Muscle of leg (tissue), 11 donors: Measurements from ENCODE around the gene CDC20. TPM values are rescaled to one million over a fixed set of nuclear protein-coding genes. Genes with fewer than 3 reads are reported as not detected.
"Not testable (repeated sequence)": the region's sequence is repeated elsewhere in the genome, so short reads cannot be mapped to it uniquely, and the experiment has no call there.

Experiments used
- DNase-seq: peaks from one replicate; pipeline ENCODE4 v3.0.0; 2013
- H3K27ac ChIP-seq: one replicate; pipeline ENCODE4 v1.5.1; 2013; ENCODE audit warnings: mild to moderate bottlenecking, low read length, control low read depth
- H3K27me3 ChIP-seq: one replicate; pipeline ENCODE4 v1.6.1; 2013; ENCODE audit warnings: low read length; ENCODE audit not compliant: control insufficient read depth, insufficient read depth
- H3K36me3 ChIP-seq: one replicate; pipeline ENCODE4 v1.6.1; 2013; ENCODE audit warnings: low read length; ENCODE audit not compliant: control insufficient read depth, insufficient read depth
- H3K4me1 ChIP-seq: one replicate; pipeline ENCODE4 v1.6.1; 2013; ENCODE audit warnings: low read length; ENCODE audit not compliant: control insufficient read depth, insufficient read depth
- H3K4me3 ChIP-seq: one replicate; pipeline ENCODE4 v1.5.1; 2013; ENCODE audit warnings: low read length, control low read depth
- H3K9me3 ChIP-seq: replicated peaks from 2 replicates; pipeline ENCODE4 v1.6.1; 2013; ENCODE audit warnings: low read depth, low read length; ENCODE audit not compliant: control insufficient read depth
- WGBS: methylation state at CpG from one replicate; pipeline ENCODE4 v1.1.5; 2013; ENCODE audit warnings: missing lambda C conversion rate; ENCODE audit not compliant: insufficient coverage; 5-methylcytosine and 5-hydroxymethylcytosine counted together
- polyA plus RNA-seq, 8 donors: library from polyadenylated mRNA; unstranded; fragments of 120-200 nt; gene quantifications; one replicate each; pipeline versions ENCODE4 v1.2.1 to v1.2.3, GENCODE V29; 2013; ENCODE audit warnings: inconsistent platforms in 1 of 8, low replicate concordance in 1 of 8; ENCODE audit not compliant: insufficient read length in 8 of 8, insufficient read depth in 1 of 8
- total RNA-seq: library from RNA; stranded (reverse); fragments of 120-200 nt; gene quantifications from one replicate; pipeline ENCODE4 v1.2.4, GENCODE V29; 2013

CDC20 gene
- total and polyA plus RNA-seq, 9 donors = 12.5 to 28.8 (median 22.0) TPM

- H3K9me3 ChIP-seq = no peaks in the 10 kb centered on the region
- no CpG with 5 or more reads among the region's 1 CpG for WGBS
- no peak overlapping the region for H3K27ac ChIP-seq
- no peak for DNase-seq
- H3K27me3 ChIP-seq = no peaks in the 10 kb centered on the region
- H3K4me3 ChIP-seq = no peak overlapping the region
- H3K4me1 ChIP-seq = no peaks in the 10 kb centered on the region
- peaks cover 11% of the 10 kb centered on the region for H3K36me3 ChIP-seq
Observed at GRCh38 chr1:43396059-43396458, 37.3 kb downstream of the CDC20 start.

GRCh38 chr1:43398227-43398626, 39.4 kb downstream of the CDC20 start:
- peaks cover 23% of the 10 kb centered on the region for H3K36me3 ChIP-seq
- 93% methylated on average over 2 of the region's 3 CpGs for WGBS
- no peaks in the 10 kb centered on the region for H3K27me3 ChIP-seq
- H3K4me1 ChIP-seq = no peaks in the 10 kb centered on the region
- H3K27ac ChIP-seq = no peak overlapping the region
- no peak for DNase-seq
- H3K9me3 ChIP-seq = no peaks in the 10 kb centered on the region
- H3K4me3 ChIP-seq = no peak overlapping the region

- H3K36me3 ChIP-seq = peaks cover 41% of the 10 kb centered on the region
- DNase-seq, H3K9me3 ChIP-seq, H3K27me3 ChIP-seq, H3K27ac ChIP-seq, H3K4me3 ChIP-seq, H3K4me1 ChIP-seq: not testable (repeated sequence)
- 100% methylated on average over 7 of the region's 9 CpGs for whole genome bisulfite sequencing
Observed at GRCh38 chr1:43400441-43400840, 41.7 kb downstream of the CDC20 start.

- Histone ChIP-seq H3K27ac (no peak overlapping the region), H3K36me3 (peaks cover 53% of the 10 kb centered on the region), H3K4me3 (no peak overlapping the region), H3K27me3 (no peaks in the 10 kb centered on the region), H3K9me3 (no peaks in the 10 kb centered on the region), H3K4me1 (no peaks in the 10 kb centered on the region)
- WGBS = 94% methylated on average over 4 of the region's 6 CpGs
- DNase-seq = no peak
Observed at GRCh38 chr1:43402089-43402865, 43.5 kb downstream of the CDC20 start.

GRCh38 chr1:43404353-43404752, 45.6 kb downstream of the CDC20 start:
- WGBS = 94% methylated on average over 5 of the region's 6 CpGs
- H3K27me3 ChIP-seq = no peaks in the 10 kb centered on the region
- no peaks in the 10 kb centered on the region for H3K4me1 ChIP-seq
- no peaks in the 10 kb centered on the region for H3K9me3 ChIP-seq
- peaks cover 64% of the 10 kb centered on the region for H3K36me3 ChIP-seq
- no peak for DNase-seq
- H3K4me3 ChIP-seq = no peak overlapping the region
- H3K27ac ChIP-seq = no peak overlapping the region

GRCh38 chr1:43405219-43405875, 46.6 kb downstream of the CDC20 start:
- peaks cover 64% of the 10 kb centered on the region for H3K36me3 ChIP-seq
- H3K4me1 ChIP-seq = no peaks in the 10 kb centered on the region
- H3K27ac ChIP-seq = no peak overlapping the region
- 94% methylated on average over 4 of the region's 6 CpGs for WGBS
- H3K9me3 ChIP-seq = no peaks in the 10 kb centered on the region
- no peak overlapping the region for H3K4me3 ChIP-seq
- no peak for DNase-seq
- no peaks in the 10 kb centered on the region for H3K27me3 ChIP-seq

- Histone ChIP-seq H3K9me3 (no peaks in the 10 kb centered on the region), H3K27me3 (no peaks in the 10 kb centered on the region), H3K4me3 (no peak overlapping the region), H3K27ac (no peak overlapping the region), H3K36me3 (peaks cover 64% of the 10 kb centered on the region), H3K4me1 (no peaks in the 10 kb centered on the region)
- DNase-seq = no peak
- 100% methylated on average over 2 of the region's 2 CpGs for WGBS
Observed at GRCh38 chr1:43405876-43406234, 47.1 kb downstream of the CDC20 start.

GRCh38 chr1:43410571-43410970, 51.8 kb downstream of the CDC20 start:
- WGBS = no CpG with 5 or more reads among the region's 3 CpGs
- H3K27me3 ChIP-seq = no peaks in the 10 kb centered on the region
- DNase-seq = no peak
- H3K36me3 ChIP-seq = peaks cover 48% of the 10 kb centered on the region
- H3K9me3 ChIP-seq = no peaks in the 10 kb centered on the region
- H3K27ac ChIP-seq = no peak overlapping the region
- no peak overlapping the region for H3K4me3 ChIP-seq
- H3K4me1 ChIP-seq = no peaks in the 10 kb centered on the region

Other genes with a start within 250 kb of the CDC20 start
- gene EBNA1BP2, start 186.7 kb upstream of the CDC20 start, total RNA-seq = 43.6 TPM
- 10 to 100 TPM; 35.8 to 43.4 (median 39.2) TPM for gene EBNA1BP2, start 186.7 kb upstream of the CDC20 start, polyA plus RNA-seq
- 0.04 TPM for gene CFAP57, start 186.7 kb upstream of the CDC20 start, total RNA-seq
- under 1 TPM; 0.14 to 0.36 (median 0.27) TPM for gene CFAP57, start 186.7 kb upstream of the CDC20 start, polyA plus RNA-seq
- not detected for gene TMEM125, start 89.0 kb upstream of the CDC20 start, total RNA-seq
- gene TMEM125, start 89.0 kb upstream of the CDC20 start, polyA plus RNA-seq = 1 to 10 TPM in 1 of 8 donors, under 1 TPM in 3, not detected in 4; 0.09 to 2.4 (median 0.34) TPM
- gene C1orf210, start 73.4 kb upstream of the CDC20 start, total RNA-seq = not detected
- gene C1orf210, start 73.4 kb upstream of the CDC20 start, polyA plus RNA-seq = 1 to 10 TPM in 1 of 8 donors, under 1 TPM in 2, not detected in 5; 0.13 to 2.9 (median 0.80) TPM
- gene TIE1, start 58.0 kb upstream of the CDC20 start, total RNA-seq = 32.7 TPM
- 10 to 100 TPM; 38.5 to 58.0 (median 45.0) TPM for gene TIE1, start 58.0 kb upstream of the CDC20 start, polyA plus RNA-seq
- gene MPL, start 21.2 kb upstream of the CDC20 start, total RNA-seq = 0.09 TPM
- gene MPL, start 21.2 kb upstream of the CDC20 start, polyA plus RNA-seq = under 1 TPM in 5 of 8 donors, not detected in 3; 0.10 to 0.18 (median 0.16) TPM
- gene ELOVL1, start 9.0 kb downstream of the CDC20 start, total RNA-seq = 25.4 TPM
- 10 to 100 TPM; 37.1 to 51.1 (median 39.6) TPM for gene ELOVL1, start 9.0 kb downstream of the CDC20 start, polyA plus RNA-seq
- gene MED8, start 30.8 kb downstream of the CDC20 start, total RNA-seq = 33.9 TPM
- 10 to 100 TPM; 24.7 to 35.0 (median 27.9) TPM for gene MED8, start 30.8 kb downstream of the CDC20 start, polyA plus RNA-seq
- gene SZT2, start 30.9 kb downstream of the CDC20 start, total RNA-seq = 18.8 TPM
- gene SZT2, start 30.9 kb downstream of the CDC20 start, polyA plus RNA-seq = 10 to 100 TPM; 10.5 to 20.1 (median 14.8) TPM
- gene HYI, start 95.0 kb downstream of the CDC20 start, total RNA-seq = 22.2 TPM
- 10 to 100 TPM; 17.8 to 29.2 (median 22.3) TPM for gene HYI, start 95.0 kb downstream of the CDC20 start, polyA plus RNA-seq
- gene PTPRF, start 171.9 kb downstream of the CDC20 start, total RNA-seq = 9.3 TPM
- 10 to 100 TPM; 13.0 to 41.2 (median 21.5) TPM for gene PTPRF, start 171.9 kb downstream of the CDC20 start, polyA plus RNA-seq